ENCODE data around the gene R3HDM1. TPM values are rescaled to one million over a fixed set of nuclear protein-coding genes. Genes with fewer than 3 reads are reported as not detected.

The R3HDM1 gene
- total RNA-seq, 4 donors from 2014 or later: 14.1 to 30.9 (median 21.6) TPM

GRCh38 chr2:135630488-135630887 is 99.2 kb downstream of the R3HDM1 start:
- no peaks in the 10 kb centered on the region for H3K27me3 ChIP-seq
- TF ChIP-seq CTCF (IDR thresholded peaks at IDR 0.05) (no peak), POLR2AphosphoS5 (IDR thresholded peaks at IDR 0.05) (no peak), EP300 (IDR thresholded peaks at IDR 0.05) (no peak), POLR2A (IDR thresholded peaks at IDR 0.05) (no peak)
- H3K27ac ChIP-seq: no peak overlapping the region
- no peaks in the 10 kb centered on the region for H3K4me1 ChIP-seq
- DNase-seq (ENCODE audit: low spot score in 2 of 2): no peak
- WGBS: 87% methylated on average over 1 of the region's 1 CpG
- no peaks in the 10 kb centered on the region for H3K9me3 ChIP-seq
- H3K36me3 ChIP-seq: peaks cover 5% of the 10 kb centered on the region
- no peak overlapping the region for H3K4me3 ChIP-seq

- no peak for DNase-seq (ENCODE audit: low spot score in 2 of 2)
These were observed 102.3 kb downstream of the R3HDM1 start for GRCh38 chr2:135633582-135633981.

GRCh38 chr2:135635212-135635835 is 104.0 kb downstream of the R3HDM1 start:
- H3K27me3 ChIP-seq: no peaks in the 10 kb centered on the region
- no peaks in the 10 kb centered on the region for H3K9me3 ChIP-seq
- WGBS: 93% methylated on average over 6 of the region's 6 CpGs
- no peak overlapping the region for H3K4me3 ChIP-seq
- peaks cover 29% of the 10 kb centered on the region for H3K36me3 ChIP-seq
- no peak overlapping the region for H3K27ac ChIP-seq
- DNase-seq (ENCODE audit: low spot score in 2 of 2): no peak
- no peaks in the 10 kb centered on the region for H3K4me1 ChIP-seq
- no peak for TF ChIP-seq POLR2A (IDR thresholded peaks at IDR 0.05)
- no peak for TF ChIP-seq POLR2AphosphoS5 (IDR thresholded peaks at IDR 0.05)
- no peak for TF ChIP-seq CTCF (IDR thresholded peaks at IDR 0.05)
- no peak for TF ChIP-seq EP300 (IDR thresholded peaks at IDR 0.05)

More at GRCh38 chr2:135633582-135633981, 102.3 kb downstream of the R3HDM1 start:
- TF ChIP-seq POLR2AphosphoS5 (IDR thresholded peaks at IDR 0.05) (no peak), POLR2A (IDR thresholded peaks at IDR 0.05) (no peak), CTCF (IDR thresholded peaks at IDR 0.05) (no peak), EP300 (IDR thresholded peaks at IDR 0.05) (no peak)
- no peak overlapping the region for H3K27ac ChIP-seq
- no peaks in the 10 kb centered on the region for H3K9me3 ChIP-seq
- no peaks in the 10 kb centered on the region for H3K27me3 ChIP-seq
- no peaks in the 10 kb centered on the region for H3K4me1 ChIP-seq
- 92% methylated on average over 4 of the region's 4 CpGs for WGBS
- H3K36me3 ChIP-seq: peaks cover 21% of the 10 kb centered on the region
- H3K4me3 ChIP-seq: no peak overlapping the region

- no peaks in the 10 kb centered on the region for H3K4me1 ChIP-seq
- peaks cover 29% of the 10 kb centered on the region for H3K36me3 ChIP-seq
- no peak overlapping the region for H3K4me3 ChIP-seq
- no peaks in the 10 kb centered on the region for H3K9me3 ChIP-seq
- WGBS: 95% methylated on average over 1 of the region's 1 CpG
- no peak overlapping the region for H3K27ac ChIP-seq
- no peak for DNase-seq (ENCODE audit: low spot score in 2 of 2)
- TF ChIP-seq POLR2A (IDR thresholded peaks at IDR 0.05) (no peak), CTCF (IDR thresholded peaks at IDR 0.05) (no peak), EP300 (IDR thresholded peaks at IDR 0.05) (no peak), POLR2AphosphoS5 (IDR thresholded peaks at IDR 0.05) (no peak)
- no peaks in the 10 kb centered on the region for H3K27me3 ChIP-seq
These were observed 105.7 kb downstream of the R3HDM1 start for GRCh38 chr2:135636982-135637381.

GRCh38 chr2:135637456-135638087 is 106.3 kb downstream of the R3HDM1 start:
- Histone ChIP-seq H3K9me3 (no peaks in the 10 kb centered on the region), H3K4me3 (no peak overlapping the region), H3K4me1 (no peaks in the 10 kb centered on the region), H3K27ac (no peak overlapping the region), H3K36me3 (peaks cover 29% of the 10 kb centered on the region), H3K27me3 (no peaks in the 10 kb centered on the region)
- DNase-seq (ENCODE audit: low spot score in 2 of 2): no peak
- WGBS: 84% methylated on average over 4 of the region's 4 CpGs
- no peak for TF ChIP-seq EP300 (IDR thresholded peaks at IDR 0.05)
- no peak for TF ChIP-seq POLR2A (IDR thresholded peaks at IDR 0.05)
- no peak for TF ChIP-seq CTCF (IDR thresholded peaks at IDR 0.05)
- no peak for TF ChIP-seq POLR2AphosphoS5 (IDR thresholded peaks at IDR 0.05)
